GM18517 (cell line): Measurements from ENCODE around the gene KRT4.
"Not testable (repeated sequence)": the region's sequence is repeated elsewhere in the genome, so short reads cannot be mapped to it uniquely, and the experiment has no call there.

ENCODE experiments used
- ATAC-seq: cut with Tn5 transposase; IDR thresholded peaks from one replicate; pipeline ENCODE4 v1.9.1; 2021; ENCODE audit warnings: mild to moderate bottlenecking, moderate library complexity; ENCODE audit not compliant: unreplicated experiment

The KRT4 gene

DNA sequence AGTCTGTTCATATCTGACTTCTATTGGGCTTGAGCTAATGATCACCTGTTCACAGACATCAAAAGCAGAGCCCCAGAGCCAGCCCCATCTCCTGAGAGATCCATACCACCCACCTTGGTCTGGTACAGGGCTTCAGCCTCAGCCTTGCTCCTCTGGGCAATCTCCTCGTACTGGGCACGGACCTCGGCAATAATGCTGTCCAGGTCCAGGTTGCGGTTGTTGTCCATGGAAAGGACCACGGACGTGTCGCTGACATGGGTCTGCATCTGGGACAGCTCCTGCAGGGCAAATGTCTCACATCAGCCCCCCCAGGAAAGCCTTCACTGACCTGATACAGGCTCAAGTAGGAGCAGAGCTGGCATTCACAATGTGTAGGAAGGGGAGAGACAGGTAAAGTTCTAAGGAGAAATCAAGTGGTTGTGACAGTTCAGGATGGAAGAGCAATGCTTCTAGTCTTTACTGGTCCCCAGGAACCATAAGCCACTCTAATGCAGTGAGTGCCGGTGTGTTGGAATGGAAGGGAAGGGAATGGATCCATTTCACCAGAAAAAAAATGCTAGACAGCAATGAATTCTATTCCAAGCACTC is 5.2 kb downstream of the KRT4 start:
- no peak for ATAC-seq

DNA sequence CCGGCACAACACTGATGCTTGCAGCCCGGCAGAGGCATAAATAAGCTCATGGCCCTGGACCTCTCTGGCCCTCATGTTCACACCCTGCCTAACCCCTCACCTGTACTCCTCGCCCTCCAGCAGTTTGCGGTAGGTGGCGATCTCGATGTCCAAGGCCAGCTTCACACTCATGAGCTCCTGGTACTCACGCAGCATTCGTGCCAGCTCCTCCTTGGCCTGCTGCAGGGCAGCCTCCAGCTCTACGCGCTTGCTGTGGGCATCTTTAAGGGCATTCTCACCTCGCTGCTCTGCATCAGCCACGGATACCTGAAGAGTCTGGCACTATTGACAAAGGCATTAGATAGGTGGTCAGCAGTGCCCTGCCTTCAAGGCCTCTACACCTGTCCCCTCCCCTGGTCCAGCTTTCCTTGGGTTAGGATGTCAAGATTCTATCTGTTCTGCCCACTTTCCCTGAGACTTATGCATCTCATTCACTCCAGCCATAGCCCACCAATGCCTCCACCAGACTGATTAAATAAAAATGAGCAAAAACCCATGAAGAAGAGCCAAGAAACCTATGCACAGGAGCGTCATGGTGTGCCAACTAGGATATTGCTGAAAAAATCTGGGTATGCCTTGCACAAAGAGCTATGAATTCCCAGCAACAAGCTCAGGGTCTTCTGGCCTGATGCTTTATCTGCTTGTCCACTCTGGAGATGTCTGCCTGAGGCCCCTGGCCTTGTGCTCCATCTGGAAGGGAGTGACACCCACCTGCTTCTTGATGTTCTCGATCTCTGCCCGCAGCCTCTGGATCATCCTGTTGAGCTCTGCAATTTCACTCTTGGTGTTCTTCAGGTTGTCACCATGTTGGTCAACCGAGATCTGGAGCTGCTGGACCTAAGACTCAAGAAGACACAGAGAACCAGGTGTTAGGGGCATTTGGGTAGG is 6.1 kb downstream of the KRT4 start:
- no peak for ATAC-seq

GRCh38 chr12:52806821-52807543 is 6.9 kb downstream of the KRT4 start:
- no peak for ATAC-seq

- no peak for ATAC-seq
These were observed 7.6 kb downstream of the KRT4 start for GRCh38 chr12:52806169-52806811.

DNA sequence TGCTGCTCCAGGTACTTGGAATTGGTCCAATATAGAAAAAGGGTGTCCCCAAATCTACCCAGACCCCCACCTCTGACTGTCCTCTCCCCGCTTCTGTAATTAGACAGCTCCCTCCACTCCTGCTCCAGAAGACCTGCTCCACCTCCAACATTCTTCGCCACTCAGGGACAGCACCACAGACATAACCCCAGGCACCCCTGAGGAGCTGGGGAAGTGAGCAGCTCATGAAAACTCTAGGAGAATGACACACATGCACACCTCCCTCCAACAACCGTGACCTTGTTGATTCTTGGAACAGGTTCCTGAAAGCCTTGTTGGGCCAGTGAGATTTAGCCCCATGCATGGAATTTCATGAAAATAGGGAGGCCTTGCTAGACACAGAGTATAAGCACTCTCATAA is 8.2 kb downstream of the KRT4 start:
- ATAC-seq, result no peak

- ATAC-seq, result no peak
These were observed 8.9 kb downstream of the KRT4 start for GRCh38 chr12:52805000-52805399.

DNA sequence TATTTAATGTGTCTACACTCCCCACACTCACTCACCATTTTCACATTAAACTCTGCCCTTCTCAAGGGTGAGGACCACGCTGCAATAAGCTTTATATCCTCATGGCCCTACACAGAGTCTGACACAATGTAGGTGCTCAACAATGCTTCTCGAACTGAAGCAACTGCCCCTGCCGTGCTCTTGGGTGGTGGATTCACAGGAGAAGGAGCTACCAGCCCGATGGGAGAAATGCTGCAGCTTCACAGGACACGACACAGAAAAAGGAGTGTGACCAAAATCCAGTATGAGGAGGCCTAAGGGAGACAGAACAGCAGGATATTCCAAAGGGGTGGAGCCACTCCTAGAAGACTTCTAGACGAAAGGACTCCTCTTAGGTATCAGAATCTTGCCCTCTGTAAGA is 11.5 kb downstream of the KRT4 start:
- no peak for ATAC-seq

- ATAC-seq, result no peak
These were observed 12.1 kb downstream of the KRT4 start for GRCh38 chr12:52801773-52802172.

- no peak for ATAC-seq
These were observed 13.5 kb downstream of the KRT4 start for GRCh38 chr12:52800259-52800917.

DNA sequence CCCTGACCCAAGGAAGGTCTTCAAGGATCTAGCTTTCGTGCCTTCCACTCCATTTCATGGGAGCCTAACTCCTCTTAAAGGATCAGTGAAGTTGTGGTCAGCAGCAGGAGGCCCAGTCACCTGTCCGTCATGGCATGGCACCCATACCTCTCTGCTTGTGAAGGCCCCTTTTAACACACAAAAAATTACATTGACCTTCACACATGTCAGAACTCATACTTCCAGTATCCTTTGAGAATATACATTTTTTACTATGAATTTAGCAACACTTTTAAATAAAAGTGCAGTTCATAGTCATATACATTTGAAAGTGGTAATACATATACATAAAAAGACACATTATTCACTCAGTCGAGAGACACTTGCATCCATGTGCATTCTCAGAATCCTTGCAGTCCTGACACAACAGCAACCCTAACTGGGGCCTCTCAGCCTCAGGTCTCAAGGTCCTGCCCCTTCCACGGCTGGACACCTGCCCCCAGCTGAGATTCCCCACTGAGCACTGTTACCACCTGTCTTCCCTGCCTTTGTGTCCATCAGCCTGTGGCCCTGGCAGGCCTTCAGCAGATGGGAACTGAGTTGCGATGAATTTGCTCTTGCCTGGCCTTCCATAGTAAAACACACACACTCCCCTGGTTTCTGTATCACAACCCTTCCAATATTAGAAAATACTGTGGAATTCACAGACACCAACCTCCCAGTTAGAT is 14.3 kb downstream of the KRT4 start:
- no peak for ATAC-seq

DNA sequence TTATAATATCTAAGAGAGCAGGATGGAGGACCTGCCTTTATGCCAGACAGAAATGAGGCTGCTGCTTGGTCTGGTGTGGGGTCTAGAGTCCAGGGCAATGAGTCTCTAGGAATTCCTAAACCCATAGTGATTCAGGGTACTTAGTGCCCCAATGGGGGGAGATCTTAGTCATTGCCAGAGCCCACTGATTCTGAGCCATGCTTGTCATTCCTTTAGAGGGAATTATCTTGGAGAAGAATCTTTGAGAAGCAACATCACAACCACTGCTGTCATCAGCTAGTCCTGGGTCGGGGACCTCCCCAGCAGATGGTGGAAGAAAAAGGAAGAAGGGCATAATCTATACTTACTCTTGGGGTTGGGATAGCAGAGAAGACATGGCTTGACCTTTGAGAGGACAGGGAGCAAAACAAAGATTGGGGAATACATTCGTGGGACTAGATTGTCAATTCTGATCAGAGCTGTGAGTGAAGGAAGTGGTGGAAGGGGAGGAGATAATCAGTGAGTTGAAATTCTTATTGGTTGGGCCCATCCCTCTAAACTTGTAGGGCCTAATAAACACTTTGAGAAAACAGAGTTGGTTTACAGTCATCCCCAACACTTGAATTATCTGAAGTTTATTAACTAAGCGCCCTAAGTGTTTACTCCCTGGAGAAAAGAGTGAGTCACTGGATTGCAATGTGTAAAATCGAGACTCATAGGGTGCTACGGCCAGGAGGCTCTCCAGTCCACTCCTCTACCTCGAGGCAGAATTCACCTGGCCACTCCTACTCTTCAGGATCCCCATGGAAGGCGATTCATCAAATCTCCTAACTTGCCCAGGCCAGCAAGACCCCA is 15.0 kb downstream of the KRT4 start:
- ATAC-seq, result no peak

DNA sequence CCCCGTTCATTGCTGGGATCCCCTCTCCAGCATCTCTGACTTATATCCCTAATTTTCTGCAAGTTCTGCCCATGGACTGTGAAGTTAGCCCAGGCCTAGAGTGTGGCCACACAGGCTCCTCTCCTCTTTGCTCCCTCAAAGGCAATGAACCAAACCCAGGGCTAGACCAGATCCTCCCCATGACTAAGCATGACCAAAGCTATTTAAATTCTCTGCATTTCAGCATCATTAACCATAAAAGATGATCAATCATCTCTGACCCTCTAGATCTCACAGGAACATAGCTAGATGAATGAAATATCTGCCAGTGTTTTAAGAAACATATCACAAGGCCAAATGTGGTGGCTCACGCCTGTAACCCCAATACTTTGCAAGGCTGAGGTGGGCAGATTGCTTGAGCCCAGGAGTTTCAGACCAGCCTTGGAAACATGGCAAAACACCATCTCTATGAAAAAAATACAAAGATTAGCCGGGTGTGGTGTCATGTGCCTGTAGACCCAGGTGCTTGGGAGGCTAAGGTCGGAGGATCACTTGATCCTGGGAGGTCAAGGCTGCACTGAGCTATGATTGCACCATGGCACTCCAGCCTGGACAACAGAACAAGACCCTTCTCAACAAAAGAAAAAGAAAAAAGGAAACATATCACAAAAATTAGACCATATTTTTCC is 15.8 kb downstream of the KRT4 start:
- no peak for ATAC-seq

DNA sequence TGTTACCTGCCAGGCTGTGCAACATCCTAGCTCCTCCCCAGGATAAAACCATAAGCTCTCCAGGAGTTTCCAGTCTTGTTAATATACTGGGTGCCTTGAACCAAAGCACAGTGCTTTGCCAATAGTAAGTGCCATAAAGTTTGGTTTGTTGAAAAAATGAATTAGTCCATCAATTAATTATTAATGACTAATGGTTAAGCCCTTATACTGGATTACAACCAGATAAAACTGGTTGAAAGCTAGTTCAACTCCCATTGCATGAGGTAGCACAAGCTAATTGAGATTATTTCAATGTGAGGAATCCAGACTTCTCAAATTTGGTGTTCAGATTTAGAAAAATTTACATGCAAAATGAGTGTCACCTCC is 16.4 kb downstream of the KRT4 start:
- ATAC-seq, result no peak

DNA sequence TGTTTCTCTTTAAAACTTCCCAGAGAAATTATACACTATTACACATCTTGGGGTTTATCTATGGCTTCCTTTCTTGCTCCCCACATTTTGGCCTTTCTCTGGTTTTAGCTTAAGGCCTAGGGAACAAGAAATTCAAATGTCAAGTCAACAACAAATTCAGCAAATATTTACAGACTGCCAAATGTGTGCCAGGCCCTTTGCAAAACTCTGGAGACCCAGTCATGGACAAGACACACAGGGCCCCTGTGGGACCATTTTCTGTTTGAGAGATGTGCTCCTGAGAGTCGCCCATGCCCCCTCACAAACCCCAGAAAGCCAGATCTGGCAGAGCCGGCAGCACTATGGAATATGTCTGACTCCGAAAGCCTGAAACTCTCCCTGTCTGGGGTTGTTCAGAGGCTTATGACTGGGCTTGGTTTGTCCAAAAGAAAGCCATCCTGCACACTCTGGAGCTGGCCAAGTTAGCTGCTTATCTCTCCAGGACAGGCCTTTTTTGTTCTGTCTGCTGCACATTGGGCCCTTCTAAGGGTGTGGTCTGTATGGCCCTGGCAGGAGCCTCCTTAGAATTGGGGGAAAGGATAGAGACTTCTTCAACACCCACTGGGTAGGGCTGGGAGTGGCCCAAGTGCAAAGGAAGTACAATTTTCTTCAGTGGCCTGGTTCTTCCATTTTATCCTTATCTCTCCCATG is 16.9 kb downstream of the KRT4 start:
- no peak for ATAC-seq

- ATAC-seq, result no peak
These were observed 17.5 kb downstream of the KRT4 start for GRCh38 chr12:52796429-52796794.

DNA sequence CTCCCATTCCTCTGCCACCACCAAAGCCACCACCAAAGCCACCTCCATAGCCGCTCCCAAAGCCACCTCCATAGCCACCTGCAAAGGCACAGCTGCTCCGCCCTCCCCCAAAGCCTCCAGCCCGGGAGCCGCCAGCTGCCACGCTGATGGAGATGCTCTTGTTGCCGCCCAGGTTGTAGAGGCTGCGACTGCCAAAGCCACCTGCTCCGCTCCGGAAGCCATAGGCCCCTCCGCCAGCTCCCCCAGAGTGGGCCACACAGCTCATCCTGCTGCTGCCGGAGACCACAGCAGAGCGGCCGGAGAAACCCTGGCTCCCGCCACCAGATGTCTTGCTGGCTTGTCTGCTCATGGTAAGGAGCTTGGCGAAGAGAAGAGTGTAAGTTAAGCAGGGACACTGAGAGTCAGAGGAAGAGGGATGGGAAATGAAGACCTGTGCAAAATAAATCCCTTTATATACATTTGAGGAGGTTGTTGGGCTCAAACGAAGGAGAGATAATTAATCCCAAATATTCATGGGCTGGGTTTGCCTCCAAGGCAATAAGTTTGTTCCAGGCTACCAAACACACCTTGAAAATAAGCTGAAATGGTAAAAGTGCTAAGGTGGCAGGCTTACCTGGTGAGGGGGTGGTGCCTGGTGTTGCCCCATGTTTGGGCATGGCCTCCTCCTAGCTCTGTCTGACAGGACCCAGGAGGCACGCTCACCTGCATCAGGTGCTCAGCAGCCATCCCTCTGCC is 18.1 kb downstream of the KRT4 start, which contains the start of gene KRT3:
Gene KRT3 (minus strand): TSS at position 424 of the 735 bp plus-strand sequence. CDS start 75 bp downstream, at position 349.
- no peak for ATAC-seq

DNA sequence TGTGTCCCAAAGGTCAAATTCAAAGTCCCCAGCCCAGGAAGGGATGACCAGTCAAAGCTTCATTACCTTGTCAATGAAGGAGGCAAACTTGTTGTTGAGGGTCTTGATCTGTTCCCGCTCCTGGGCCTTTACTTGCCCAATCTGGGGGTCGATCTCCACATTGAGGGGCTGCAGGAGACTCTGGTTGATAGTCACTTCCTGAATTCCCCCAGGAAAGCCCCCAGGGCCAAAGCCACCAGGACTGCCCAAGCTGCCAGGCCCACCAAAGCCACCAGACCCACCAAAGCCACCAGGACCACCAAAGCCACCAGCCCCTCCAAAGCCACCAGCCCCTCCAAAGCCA is 18.6 kb downstream of the KRT4 start:
- ATAC-seq, result not testable (repeated sequence)
